BLaER1 (cell line): ENCODE results near the gene DENND6A.
A peak's percentile ranks its signal among the peaks of the same experiment; 100 is the strongest.
"Not testable (repeated sequence)": the region's sequence is repeated elsewhere in the genome, so short reads cannot be mapped to it uniquely, and the experiment has no call there.

ENCODE experiments used
- H3K27ac ChIP-seq: shearing (Covaris generic); formaldehyde crosslinking; 2 replicates; pipeline ENCODE4 v1.8.1; 2022
- H3K27me3 ChIP-seq: shearing (Covaris generic); formaldehyde crosslinking; 2 replicates; pipeline ENCODE4 v1.8.1; 2022
- H3K36me3 ChIP-seq: shearing (Covaris generic); formaldehyde crosslinking; 2 replicates; pipeline ENCODE4 v1.8.1; 2022
- H3K4me1 ChIP-seq: shearing (Covaris generic); formaldehyde crosslinking; 2 replicates; pipeline ENCODE4 v1.8.1; 2022
- H3K4me2 ChIP-seq: shearing (Covaris generic); formaldehyde crosslinking; 2 replicates; pipeline ENCODE4 v1.8.1; 2022
- H3K4me3 ChIP-seq: shearing (Covaris generic); formaldehyde crosslinking; 2 replicates; pipeline ENCODE4 v1.8.1; 2022
- H3K9ac ChIP-seq: shearing (Covaris generic); formaldehyde crosslinking; 2 replicates; pipeline ENCODE4 v1.8.1; 2022
- H3K9me3 ChIP-seq: shearing (Covaris generic); formaldehyde crosslinking; 2 replicates; pipeline ENCODE4 v1.8.1; 2022
- H4K20me1 ChIP-seq: shearing (Covaris generic); formaldehyde crosslinking; 2 replicates; pipeline ENCODE4 v1.8.1; 2022
- Cebpa-rat ChIP-seq: shearing (Covaris generic); IDR thresholded peaks from 2 replicates; pipeline ENCODE4 v1.8.1; 2022

DENND6A gene

DNA sequence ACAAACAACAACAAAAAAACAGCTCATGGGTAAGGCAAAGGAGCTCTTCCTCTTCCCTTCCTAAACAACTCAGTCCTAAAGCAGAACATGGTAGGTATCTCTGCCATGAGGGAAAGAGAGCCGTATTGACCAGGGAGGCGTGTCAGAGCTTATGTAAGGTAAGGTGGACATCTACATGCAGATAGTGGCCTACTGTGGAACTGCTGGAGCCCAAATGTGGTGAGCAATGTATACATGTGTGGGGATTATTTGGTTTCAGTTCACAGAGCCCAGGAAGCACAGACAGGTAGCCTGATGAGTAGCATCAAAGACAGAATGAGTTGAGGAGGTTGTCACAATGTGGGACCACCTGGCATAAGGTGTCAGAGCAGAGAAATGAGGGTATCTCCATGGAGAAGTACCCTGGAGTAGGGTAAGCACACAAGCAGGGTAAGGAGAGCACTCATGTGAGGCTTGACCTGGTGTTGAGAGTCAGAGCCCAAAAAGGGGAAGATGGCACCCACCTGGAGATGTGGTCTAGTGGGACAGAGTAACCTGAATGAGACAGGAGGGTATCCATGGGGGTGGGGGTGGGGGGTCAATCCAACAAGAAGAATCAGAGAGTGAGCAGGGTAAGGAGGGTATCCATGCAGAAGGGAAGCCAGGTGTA lies 45.5 kb downstream of the DENND6A start:
- Histone ChIP-seq H3K4me3 (no peak overlapping the region), H3K4me2 (no peak overlapping the region), H3K27ac (no peak overlapping the region), H3K27me3 (no peaks in the 10 kb centered on the region), H3K9ac (no peak overlapping the region), H3K36me3 (peaks cover 93% of the 10 kb centered on the region), H3K9me3 (peaks cover 28% of the 10 kb centered on the region), H4K20me1 (peaks cover 19% of the 10 kb centered on the region; the same call in 1 of the 2 replicates), H3K4me1 (no peaks in the 10 kb centered on the region)
- no peak for TF ChIP-seq Cebpa-rat

DNA sequence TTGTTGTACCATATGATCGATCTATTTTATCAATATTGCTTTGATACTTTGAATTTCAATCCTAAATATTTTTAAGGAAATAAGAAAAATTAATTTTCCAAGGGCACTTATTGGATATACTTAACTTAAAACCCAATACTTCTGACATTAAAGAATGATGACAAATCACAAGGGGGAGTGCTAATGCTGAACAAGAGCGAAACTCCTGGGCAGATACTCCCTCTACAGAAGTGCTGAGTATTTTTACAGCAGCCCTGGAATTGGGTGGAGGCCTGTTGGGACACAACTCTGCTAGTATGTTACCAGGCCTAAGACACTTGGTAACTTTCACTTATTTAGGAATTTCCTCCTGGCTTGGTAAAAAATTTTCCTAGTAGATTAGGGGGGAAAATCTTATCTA lies 46.2 kb downstream of the DENND6A start:
- Histone ChIP-seq H3K4me2 (no peak overlapping the region), H3K9me3 (peaks cover 28% of the 10 kb centered on the region), H3K36me3 (peaks cover 93% of the 10 kb centered on the region), H3K27ac (no peak overlapping the region), H3K9ac (no peak overlapping the region), H3K4me1 (no peaks in the 10 kb centered on the region), H3K27me3 (no peaks in the 10 kb centered on the region), H4K20me1 (peaks cover 19% of the 10 kb centered on the region; the same call in 1 of the 2 replicates), H3K4me3 (no peak overlapping the region)
- TF ChIP-seq Cebpa-rat: no peak

DNA sequence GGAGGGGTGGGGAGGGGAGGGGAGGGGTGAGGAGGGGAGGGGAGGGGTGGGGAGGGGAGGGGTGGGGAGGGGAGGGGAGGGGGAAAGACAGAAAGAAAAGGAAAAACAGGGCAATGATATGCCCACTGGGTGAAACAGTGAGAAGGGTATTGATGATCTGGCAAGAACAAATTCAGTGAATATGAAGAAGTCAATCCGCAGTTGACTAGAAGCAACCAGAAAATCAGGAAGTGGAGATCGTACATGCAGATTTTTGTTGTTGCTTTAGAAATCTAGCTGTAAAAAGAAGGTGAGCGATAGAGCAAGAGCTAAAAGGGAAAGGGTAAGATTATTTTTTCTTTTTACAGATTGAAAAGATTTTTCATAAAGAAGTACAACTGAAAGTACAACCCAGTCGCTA lies 48.1 kb downstream of the DENND6A start:
- H3K27me3 ChIP-seq: no peaks in the 10 kb centered on the region
- no peak overlapping the region for H3K4me2 ChIP-seq
- no peak for TF ChIP-seq Cebpa-rat
- H3K27ac ChIP-seq: no peak overlapping the region
- H3K4me3 ChIP-seq: no peak overlapping the region
- H3K4me1 ChIP-seq: no peaks in the 10 kb centered on the region
- H3K9me3 ChIP-seq: peaks cover 15% of the 10 kb centered on the region
- peaks cover 90% of the 10 kb centered on the region for H3K36me3 ChIP-seq
- peaks cover 19% of the 10 kb centered on the region; the same call in 1 of the 2 replicates for H4K20me1 ChIP-seq
- H3K9ac ChIP-seq: no peak overlapping the region

DNA sequence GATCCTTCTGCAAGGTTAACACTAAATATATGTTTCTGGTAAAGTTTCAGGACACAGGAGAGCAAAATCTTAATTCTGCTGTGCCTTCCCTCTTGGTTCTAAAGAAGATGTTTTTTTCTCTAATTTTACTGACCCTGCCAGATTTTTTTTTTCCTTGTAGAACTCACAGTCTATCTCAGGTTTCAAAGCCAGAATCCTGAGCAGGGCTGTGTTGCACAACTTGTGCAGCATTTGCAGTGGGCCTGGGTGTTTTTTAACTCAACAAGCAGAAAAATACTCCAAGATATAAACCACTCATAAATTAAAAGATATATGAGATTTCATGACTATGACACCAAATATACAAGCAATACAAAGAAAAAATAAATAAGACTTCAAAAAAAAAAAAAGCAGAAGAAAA lies 55.5 kb downstream of the DENND6A start:
- Histone ChIP-seq H4K20me1 (no peaks in the 10 kb centered on the region), H3K27me3 (no peaks in the 10 kb centered on the region), H3K27ac (no peak overlapping the region), H3K4me1 (no peaks in the 10 kb centered on the region), H3K4me3 (no peak overlapping the region), H3K9ac (no peak overlapping the region), H3K36me3 (peaks cover 89% of the 10 kb centered on the region), H3K4me2 (no peak overlapping the region), H3K9me3 (no peaks in the 10 kb centered on the region)
- TF ChIP-seq Cebpa-rat: no peak

GRCh38 chr3:57634259-57634658 lies 58.6 kb downstream of the DENND6A start:
- not testable (repeated sequence) for H4K20me1 ChIP-seq, H3K27ac ChIP-seq, H3K4me2 ChIP-seq, H3K9me3 ChIP-seq, H3K9ac ChIP-seq, H3K4me3 ChIP-seq, H3K27me3 ChIP-seq, H3K4me1 ChIP-seq
- peaks cover 88% of the 10 kb centered on the region for H3K36me3 ChIP-seq
- peak; percentile 55 for TF ChIP-seq Cebpa-rat

DNA sequence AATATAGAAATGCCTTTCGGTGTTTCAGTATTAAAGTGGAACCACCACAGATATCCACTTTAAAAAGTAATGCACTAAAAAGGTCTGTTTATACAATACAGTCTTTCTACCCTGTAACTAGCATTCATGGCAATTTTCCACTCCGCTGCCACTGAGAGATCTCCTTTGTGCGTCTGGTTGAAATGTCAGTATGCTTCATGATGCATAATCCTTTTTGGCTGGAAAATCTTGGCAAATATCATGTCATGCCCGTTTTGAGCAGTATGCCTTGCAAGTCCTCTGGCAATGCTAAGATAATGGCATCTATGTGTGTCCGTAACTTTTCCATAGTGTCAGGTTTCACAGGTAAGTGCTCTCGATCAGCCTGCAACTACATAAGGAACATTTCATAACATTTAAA lies 64.9 kb downstream of the DENND6A start:
- Histone ChIP-seq H3K4me1 (no peaks in the 10 kb centered on the region), H3K27me3 (no peaks in the 10 kb centered on the region), H3K4me3 (no peak overlapping the region), H3K36me3 (peaks cover 95% of the 10 kb centered on the region), H3K9ac (no peak overlapping the region), H4K20me1 (no peaks in the 10 kb centered on the region), H3K27ac (no peak overlapping the region), H3K4me2 (no peak overlapping the region), H3K9me3 (no peaks in the 10 kb centered on the region)
- TF ChIP-seq Cebpa-rat: no peak

DNA sequence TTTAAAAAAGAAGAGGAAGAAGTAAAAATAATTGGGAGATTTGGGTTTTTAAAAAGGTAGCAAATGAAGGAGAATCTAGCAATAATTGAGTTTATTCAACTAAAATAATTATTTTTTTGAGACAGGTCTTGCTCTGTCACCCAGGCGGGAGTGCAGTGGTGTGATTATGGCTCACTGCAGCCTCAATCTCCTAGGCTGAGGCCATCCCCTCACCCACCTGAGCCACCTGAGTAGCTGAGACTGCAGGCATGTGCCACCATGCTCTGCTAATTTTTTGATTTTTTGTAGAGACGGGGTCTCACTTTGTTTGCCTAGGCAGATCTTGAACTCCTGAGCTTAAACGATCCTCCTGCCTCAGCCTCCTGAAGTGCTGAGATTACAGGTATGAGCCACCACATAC lies 68.1 kb downstream of the DENND6A start:
- H3K4me2 ChIP-seq: no peak overlapping the region
- peaks cover 74% of the 10 kb centered on the region for H3K36me3 ChIP-seq
- no peak overlapping the region for H3K9ac ChIP-seq
- no peaks in the 10 kb centered on the region for H4K20me1 ChIP-seq
- no peak overlapping the region for H3K4me3 ChIP-seq
- no peaks in the 10 kb centered on the region for H3K27me3 ChIP-seq
- no peaks in the 10 kb centered on the region for H3K4me1 ChIP-seq
- TF ChIP-seq Cebpa-rat: no peak
- H3K27ac ChIP-seq: no peak overlapping the region
- H3K9me3 ChIP-seq: no peaks in the 10 kb centered on the region

DNA sequence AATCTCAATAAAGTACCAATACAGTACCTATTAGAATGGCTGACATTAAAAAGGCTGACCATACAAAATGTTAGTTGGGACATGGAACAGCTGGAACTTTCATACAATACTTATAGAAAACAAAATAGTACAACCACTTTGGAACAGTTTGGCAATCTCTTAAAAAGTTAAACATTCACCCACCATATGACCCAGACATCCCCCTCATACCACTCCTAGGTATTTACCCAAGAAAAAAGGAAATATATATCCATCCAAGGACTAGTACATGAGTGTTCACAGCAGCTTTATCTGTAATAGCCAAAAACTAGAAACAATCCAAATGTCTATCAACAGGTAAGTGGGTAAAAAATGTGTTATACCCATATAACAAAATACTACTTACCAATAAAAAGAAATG lies 70.5 kb downstream of the DENND6A start:
- H4K20me1 ChIP-seq: no peaks in the 10 kb centered on the region
- no peak overlapping the region for H3K27ac ChIP-seq
- H3K9me3 ChIP-seq: no peaks in the 10 kb centered on the region; the same call in 1 of the 2 replicates
- TF ChIP-seq Cebpa-rat: no peak
- no peaks in the 10 kb centered on the region for H3K27me3 ChIP-seq
- no peak overlapping the region for H3K4me3 ChIP-seq
- H3K36me3 ChIP-seq: peaks cover 59% of the 10 kb centered on the region
- no peaks in the 10 kb centered on the region for H3K4me1 ChIP-seq
- no peak overlapping the region for H3K4me2 ChIP-seq
- H3K9ac ChIP-seq: no peak overlapping the region

- Histone ChIP-seq H3K4me1 (no peaks in the 10 kb centered on the region), H4K20me1 (no peaks in the 10 kb centered on the region), H3K36me3 (peaks cover 15% of the 10 kb centered on the region), H3K27me3 (no peaks in the 10 kb centered on the region), H3K27ac (no peak overlapping the region), H3K4me3 (no peak overlapping the region), H3K9me3 (no peaks in the 10 kb centered on the region; the same call in 1 of the 2 replicates), H3K4me2 (no peak overlapping the region), H3K9ac (no peak overlapping the region)
- no peak for TF ChIP-seq Cebpa-rat
These were observed 75.1 kb downstream of the DENND6A start for GRCh38 chr3:57617739-57618138.

DNA sequence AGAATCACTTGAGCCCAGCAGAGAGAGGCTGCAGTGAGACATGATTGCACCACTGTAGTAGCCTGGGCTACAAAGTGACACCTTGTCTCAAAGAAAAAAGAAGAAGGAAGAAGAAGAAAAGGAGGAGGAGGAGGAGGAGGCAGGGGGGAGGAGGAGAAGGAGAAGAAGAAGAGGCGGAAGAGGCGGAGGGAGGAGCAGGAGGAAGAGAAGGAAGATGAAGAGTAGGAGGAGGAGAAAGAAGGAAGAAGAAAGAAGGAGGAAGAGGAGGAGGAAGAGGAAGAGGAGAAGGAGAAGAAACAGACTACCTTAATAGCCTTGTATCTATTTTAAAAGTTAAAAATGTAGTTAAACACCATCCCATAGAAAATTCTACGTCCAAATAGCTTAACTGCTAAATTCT lies 76.6 kb downstream of the DENND6A start:
- no peak for TF ChIP-seq Cebpa-rat
- Histone ChIP-seq H3K9me3 (no peaks in the 10 kb centered on the region; the same call in 1 of the 2 replicates), H3K4me2 (no peak overlapping the region), H4K20me1 (no peaks in the 10 kb centered on the region), H3K27ac (no peak overlapping the region), H3K4me3 (no peak overlapping the region), H3K36me3 (peaks cover 11% of the 10 kb centered on the region), H3K9ac (no peak overlapping the region), H3K27me3 (no peaks in the 10 kb centered on the region), H3K4me1 (no peaks in the 10 kb centered on the region)

DNA sequence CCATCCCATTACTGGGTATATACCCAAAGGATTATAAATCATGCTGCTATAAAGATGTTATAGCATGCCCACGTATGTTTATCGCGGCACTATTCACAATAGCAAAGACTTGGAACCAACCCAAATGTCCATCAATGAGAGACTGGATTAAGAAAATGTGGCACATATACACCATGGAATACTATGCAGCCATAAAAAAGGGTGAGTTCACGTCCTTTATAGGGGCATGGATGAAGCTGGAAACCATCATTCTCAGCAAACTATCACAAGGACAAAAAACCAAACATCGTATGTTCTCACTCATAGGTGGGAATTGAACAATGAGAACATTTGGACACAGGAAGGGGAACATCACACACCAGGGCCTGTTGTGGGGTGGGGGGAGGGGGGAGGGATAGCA lies 81.0 kb downstream of the DENND6A start:
- H3K9me3 ChIP-seq, H3K4me1 ChIP-seq, H3K4me3 ChIP-seq, H3K27me3 ChIP-seq, H3K9ac ChIP-seq, H3K36me3 ChIP-seq, H3K4me2 ChIP-seq, H4K20me1 ChIP-seq, H3K27ac ChIP-seq: not testable (repeated sequence)
